ENCODE data around the gene ANKRD52. TPM values are rescaled to one million over a fixed set of nuclear protein-coding genes. Genes with fewer than 3 reads are reported as not detected.

ANKRD52 gene
- total RNA-seq, 1 donor from 2014 or later, result 68.0 TPM

Other genes starting within 250 kb of the ANKRD52 start
- 24.3 and 26.1 TPM in 2 replicates for gene IKZF4, start 237.3 kb downstream of the ANKRD52 start, total RNA-seq
- gene RPS26, start 216.5 kb downstream of the ANKRD52 start, total RNA-seq, result 40.5 and 46.3 TPM in 2 replicates
- gene ERBB3, start 178.2 kb downstream of the ANKRD52 start, total RNA-seq, result 0.14 and 0.57 TPM in 2 replicates
- 453 and 472 TPM in 2 replicates for gene PA2G4, start 153.8 kb downstream of the ANKRD52 start, total RNA-seq
- gene RPL41, start 141.8 kb downstream of the ANKRD52 start, total RNA-seq, result 3,831 and 3,993 TPM in 2 replicates
- 8.9 and 11.2 TPM in 2 replicates for gene ZC3H10, start 140.1 kb downstream of the ANKRD52 start, total RNA-seq
- gene ESYT1, start 130.1 kb downstream of the ANKRD52 start, total RNA-seq, result 155 and 158 TPM in 2 replicates
- gene MYL6B, start 105.8 kb downstream of the ANKRD52 start, total RNA-seq, result 63.3 and 68.9 TPM in 2 replicates
- gene MYL6, start 100.0 kb downstream of the ANKRD52 start, total RNA-seq, result 717 and 752 TPM in 2 replicates
- 127 and 130 TPM in 2 replicates for gene SMARCC2, start 68.9 kb downstream of the ANKRD52 start, total RNA-seq
- 39.8 and 41.1 TPM in 2 replicates for gene RNF41, start 36.5 kb downstream of the ANKRD52 start, total RNA-seq
- 94.7 and 96.0 TPM in 2 replicates for gene NABP2, start 34.0 kb downstream of the ANKRD52 start, total RNA-seq
- 0.86 and 1.6 TPM in 2 replicates for gene SLC39A5, start 28.3 kb downstream of the ANKRD52 start, total RNA-seq
- 17.0 TPM in 2 replicates for gene COQ10A, start 8.6 kb upstream of the ANKRD52 start, total RNA-seq
- 311 and 317 TPM in 2 replicates for gene CS, start 41.9 kb upstream of the ANKRD52 start, total RNA-seq
- 165 and 169 TPM in 2 replicates for gene CNPY2, start 57.6 kb upstream of the ANKRD52 start, total RNA-seq
- gene PAN2, start 75.6 kb upstream of the ANKRD52 start, total RNA-seq, result 31.3 and 34.7 TPM in 2 replicates
- 36.0 and 36.9 TPM in 2 replicates for gene IL23A, start 80.5 kb upstream of the ANKRD52 start, total RNA-seq
- 64.9 and 68.4 TPM in 2 replicates for gene STAT2, start 101.7 kb upstream of the ANKRD52 start, total RNA-seq
- not detected in 2 replicates for gene APOF, start 104.5 kb upstream of the ANKRD52 start, total RNA-seq
- gene TIMELESS, start 191.0 kb upstream of the ANKRD52 start, total RNA-seq, result 46.5 and 48.8 TPM in 2 replicates
- gene MIP, start 196.3 kb upstream of the ANKRD52 start, total RNA-seq, result not detected in 2 replicates
- 5.2 and 5.5 TPM in 2 replicates for gene SPRYD4, start 210.2 kb upstream of the ANKRD52 start, total RNA-seq
- 1.9 and 2.4 TPM in 2 replicates for gene GLS2, start 229.8 kb upstream of the ANKRD52 start, total RNA-seq

All from activated CD4-positive, alpha-beta T cell treated with anti-CD3 and anti-CD28 coated beads, Interleukin-2, amount 10 ng/mL, durations not matched to agents 24 days and 14 days (primary cell).